K562 (cell line): Measurements from ENCODE around the gene COASY. TPM values are rescaled to one million over a fixed set of nuclear protein-coding genes. Genes with fewer than 3 reads are reported as not detected.
A peak's percentile ranks its signal among the peaks of the same experiment; 100 is the strongest.

Experiments
- AFF4 ChIP-seq: sonication (generic); formaldehyde crosslinking; IDR thresholded peaks from 2 replicates; pipeline ENCODE4 v1.8.0; 2023; ENCODE audit warnings: mild to moderate bottlenecking, missing genetic modification reagents
- CUX1 ChIP-seq: fragments of 200-800 bp; sonication (Bioruptor generic); IDR thresholded peaks from 2 replicates; pipeline ENCODE4 v1.6.1; 2016; ENCODE audit warnings: missing genetic modification characterization, missing compliant biosample characterization
- E2F1 ChIP-seq: sonication (generic); formaldehyde crosslinking; IDR thresholded peaks from 2 replicates; pipeline ENCODE4 v1.8.1; 2023; ENCODE audit warnings: mild to moderate bottlenecking, missing genetic modification reagents, moderate library complexity
- HDAC1 ChIP-seq, 2 experiments: fragments of 450-650 bp; IDR thresholded peaks; 2 replicates each; pipeline ENCODE4 v1.6.1; 2016 to 2017; ENCODE audit warnings: inconsistent platforms in 1 of 2, mild to moderate bottlenecking in 1 of 2, moderate library complexity in 1 of 2
- MCM3 ChIP-seq: fragments of 450-650 bp; IDR thresholded peaks from 2 replicates; pipeline ENCODE4 v1.6.1; 2016
- MTA3 ChIP-seq: fragments of 450-650 bp; formaldehyde crosslinking; IDR thresholded peaks from 2 replicates; pipeline ENCODE4 v1.6.1; 2017; ENCODE audit warnings: mild to moderate bottlenecking, borderline replicate concordance
- NONO ChIP-seq, 2 experiments: fragments of 200-400 bp in 1 of 2; fragments of 450-650 bp in 1 of 2; formaldehyde crosslinking in 1 of 2; IDR thresholded peaks; 2 replicates each; pipeline ENCODE4 v1.6.1; 2017; ENCODE audit warnings: low read depth in 2 of 2, mild to moderate bottlenecking in 2 of 2, moderate library complexity in 2 of 2, low read length in 1 of 2
- PATZ1 ChIP-seq: fragments of 250-450 bp; sonication (Bioruptor Pico); IDR thresholded peaks from 2 replicates; pipeline ENCODE4 v1.5.0; 2020; ENCODE audit warnings: mild to moderate bottlenecking, borderline replicate concordance
- PPARD ChIP-seq: fragments of 250-450 bp; sonication (Bioruptor Pico); IDR thresholded peaks from 2 replicates; pipeline ENCODE4 v1.8.0; 2022; ENCODE audit warnings: inconsistent platforms, mild to moderate bottlenecking, moderate library complexity
- RAD21 ChIP-seq, 2 experiments: fragments of 250-450 bp in 1 of 2; fragments of 450-650 bp in 1 of 2; sonication (Bioruptor Pico) in 1 of 2; formaldehyde crosslinking in 1 of 2; IDR thresholded peaks in 1 of 2; conservative IDR thresholded peaks in 1 of 2; 2 replicates each; pipeline versions ENCODE4 v1.4.0 to v1.8.0; 2020 to 2022; ENCODE audit warnings: mild to moderate bottlenecking in 2 of 2, moderate library complexity in 1 of 2
- SIN3B ChIP-seq: fragments of 450-650 bp; IDR thresholded peaks from 2 replicates; pipeline ENCODE4 v1.6.1; 2017; ENCODE audit warnings: low read depth, mild to moderate bottlenecking, moderate library complexity
- U2AF1 ChIP-seq: fragments of 200-400 bp; formaldehyde crosslinking; optimal IDR thresholded peaks from 2 replicates; pipeline ENCODE3; 2017; ENCODE audit warnings: mild to moderate bottlenecking, low read depth, low read length, moderate library complexity
- ZBTB1 ChIP-seq: sonication (generic); formaldehyde crosslinking; IDR thresholded peaks from 2 replicates; pipeline ENCODE4 v1.8.1; 2023; ENCODE audit warnings: missing genetic modification reagents, low read depth, mild to moderate bottlenecking, borderline replicate concordance
- polyA plus RNA-seq, 8 experiments: library from polyadenylated mRNA; depleted of rRNA in 4 of 8; stranded (reverse) in 5 of 8; unstranded in 3 of 8; fragments of >200 nt; fragmentation: Nextera tagmentation in 2 of 8; fragmentation: Illumina TruSeq in 1 of 8; extraction: Ambion mirVana in 2 of 8; extraction: Trizol in 1 of 8; gene quantifications; 2 replicates each; pipeline versions ENCODE4 v1.2.1 to v1.2.3, GENCODE V29; 2011 to 2014; ENCODE audit warnings: inconsistent platforms in 1 of 8, missing spikeins in 1 of 8
- total RNA-seq, 7 experiments: library from RNA; depleted of rRNA in 6 of 7; stranded (reverse); fragments of >200 nt in 6 of 7; fragmentation: Illumina TruSeq in 2 of 7; extraction: Trizol in 2 of 7; gene quantifications; 2 replicates each; pipeline versions ENCODE4 v1.2.1 to v1.2.3, GENCODE V29; 2011 to 2021; ENCODE audit warnings: low replicate concordance in 1 of 7

COASY gene
- total and polyA plus RNA-seq, 9 of the 15 experiments (the other 6 are each of a cell fraction or from before 2014, with no cell fraction given), result 25.4 to 175 (median 62.3) TPM

GRCh38 chr17:42609182-42609813, 47.4 kb downstream of the COASY start, which contains the start of the genes RETREG3 and TUBG1 (continued):
- TF ChIP-seq CUX1 (CRISPR knock-in tag) (no peak), AFF4 (no peak), HDAC1 (IDR thresholded peaks at IDR 0.05) (no peak; a peak in 1 of 4 replicates), PATZ1 (CRISPR knock-in tag) (no peak), RAD21 (CRISPR knock-in tag; conservative IDR thresholded peaks at IDR 0.05 in 1 of 2, IDR thresholded peaks at IDR 0.05 in 1 of 2) (peak in 1 of 2 experiments; percentile 32; a peak in 2 of 4 replicates), SIN3B (peak; percentile 56; the same call in 1 of the 2 replicates), E2F1 (CRISPR knock-in tag) (0 out of 2 replicates have a peak, but pooled peaks have one; percentile 58), ZBTB1 (peak; percentile 97), MCM3 (no peak), U2AF1 (no peak), MTA3 (no peak), NONO (IDR thresholded peaks at IDR 0.05; ENCODE audit: low read depth in 2 of 2, low read length in 1 of 2) (no peak), PPARD (CRISPR knock-in tag) (no peak)
